HFF-Myc (cell line): Measurements from ENCODE around the gene TTLL6.
"Not testable (repeated sequence)": the region's sequence is repeated elsewhere in the genome, so short reads cannot be mapped to it uniquely, and the experiment has no call there.

Experiments used
- DNase-seq: peaks from one replicate; pipeline ENCODE4 v3.0.0-alpha.2; 2011; ENCODE audit warnings: low read depth; ENCODE audit errors: extremely low read depth
- H3K4me3 ChIP-seq: replicated peaks from 2 replicates; pipeline ENCODE4 v1.5.1; 2011; ENCODE audit warnings: low read depth, mild to moderate bottlenecking, control low read depth, low read length
- TF ChIP-seq, protein P1 (sequence below): IDR thresholded peaks from 2 replicates; pipeline ENCODE4 v1.5.1; 2012; ENCODE audit warnings: mild to moderate bottlenecking, low read depth, low read length, control low read depth; ENCODE audit errors: missing control alignments

TTLL6 gene

DNA sequence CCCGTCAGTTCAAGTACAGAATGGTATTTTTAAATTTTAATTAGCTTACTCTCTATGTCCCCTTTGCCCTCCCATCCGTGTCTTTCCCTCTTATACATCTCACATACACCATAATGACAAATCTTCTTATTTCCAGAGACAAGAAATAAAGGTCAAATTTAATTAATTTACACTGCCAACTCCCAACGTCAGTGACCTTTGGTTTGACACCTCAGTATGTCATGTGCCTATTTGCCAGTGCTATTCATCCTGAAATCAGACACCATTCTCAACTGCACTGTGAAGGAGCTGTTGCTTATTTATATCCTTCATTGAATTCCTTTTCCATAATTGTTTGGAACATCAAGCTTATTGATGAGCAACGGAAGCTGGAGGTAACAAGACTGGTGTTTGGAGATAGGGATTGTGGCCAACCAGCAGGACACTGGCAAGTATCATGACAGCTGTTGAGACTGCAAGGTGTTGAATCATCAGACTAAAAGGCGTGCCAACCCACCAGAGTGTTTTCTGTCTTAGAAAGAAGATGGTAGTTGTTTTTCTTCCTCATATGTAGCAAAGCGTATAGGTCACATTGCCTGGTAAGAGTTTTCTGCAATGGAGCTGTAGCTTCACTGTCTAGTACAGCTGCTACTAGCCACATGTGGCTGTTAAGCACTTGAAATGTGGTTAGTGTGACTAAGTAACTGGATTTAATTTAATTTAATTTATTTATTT is 26.3 kb upstream of the TTLL6 start:
- DNase-seq = no peak
- TF ChIP-seq, protein P1, sequence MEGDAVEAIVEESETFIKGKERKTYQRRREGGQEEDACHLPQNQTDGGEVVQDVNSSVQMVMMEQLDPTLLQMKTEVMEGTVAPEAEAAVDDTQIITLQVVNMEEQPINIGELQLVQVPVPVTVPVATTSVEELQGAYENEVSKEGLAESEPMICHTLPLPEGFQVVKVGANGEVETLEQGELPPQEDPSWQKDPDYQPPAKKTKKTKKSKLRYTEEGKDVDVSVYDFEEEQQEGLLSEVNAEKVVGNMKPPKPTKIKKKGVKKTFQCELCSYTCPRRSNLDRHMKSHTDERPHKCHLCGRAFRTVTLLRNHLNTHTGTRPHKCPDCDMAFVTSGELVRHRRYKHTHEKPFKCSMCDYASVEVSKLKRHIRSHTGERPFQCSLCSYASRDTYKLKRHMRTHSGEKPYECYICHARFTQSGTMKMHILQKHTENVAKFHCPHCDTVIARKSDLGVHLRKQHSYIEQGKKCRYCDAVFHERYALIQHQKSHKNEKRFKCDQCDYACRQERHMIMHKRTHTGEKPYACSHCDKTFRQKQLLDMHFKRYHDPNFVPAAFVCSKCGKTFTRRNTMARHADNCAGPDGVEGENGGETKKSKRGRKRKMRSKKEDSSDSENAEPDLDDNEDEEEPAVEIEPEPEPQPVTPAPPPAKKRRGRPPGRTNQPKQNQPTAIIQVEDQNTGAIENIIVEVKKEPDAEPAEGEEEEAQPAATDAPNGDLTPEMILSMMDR = no peak

DNA sequence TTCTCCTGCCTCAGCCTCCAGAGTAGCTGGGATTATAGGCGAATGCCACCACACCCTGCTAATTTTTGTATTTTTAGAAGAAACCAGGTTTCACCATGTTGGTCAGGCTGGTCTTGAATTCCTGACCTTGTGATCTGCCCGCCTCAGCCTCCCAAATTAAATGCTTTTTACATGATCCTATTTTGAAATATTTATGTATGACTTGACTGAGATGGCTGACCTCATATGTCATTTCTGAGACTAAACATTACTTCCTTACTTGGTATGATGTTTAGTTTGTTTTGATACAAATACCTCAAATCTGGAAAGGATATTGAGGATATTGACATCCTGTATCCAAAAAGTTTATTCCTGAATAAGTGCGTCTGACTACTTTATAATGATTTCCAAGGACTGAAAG is 25.7 kb upstream of the TTLL6 start:
- H3K4me3 ChIP-seq = no peak overlapping the region
- DNase-seq = no peak
- TF ChIP-seq, protein P1 = no peak

More for the DNA sequence above, 26.3 kb upstream of the TTLL6 start:
- H3K4me3 ChIP-seq = no peak overlapping the region

DNA sequence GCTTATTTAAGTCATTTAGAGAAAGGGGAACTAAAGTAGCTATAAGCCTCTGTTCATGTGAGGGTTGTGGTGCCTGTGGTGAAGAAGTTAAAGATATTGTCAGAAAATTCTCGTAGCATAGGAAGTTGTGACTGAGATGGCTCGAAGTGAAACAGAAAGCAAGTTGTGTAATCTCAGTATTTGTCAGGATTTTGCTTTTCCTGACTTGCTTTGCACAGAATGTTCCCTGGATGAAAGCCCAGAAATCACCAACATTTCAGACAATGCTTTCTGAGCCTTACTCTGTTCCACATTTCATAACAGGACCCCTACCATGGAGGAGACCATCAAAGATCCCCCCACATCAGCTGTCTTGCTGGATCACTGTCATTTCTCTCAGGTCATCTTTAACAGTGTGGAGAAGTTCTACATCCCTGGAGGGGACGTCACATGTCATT is 24.4 kb upstream of the TTLL6 start:
- no peak overlapping the region; the same call in 1 of the 2 replicates for H3K4me3 ChIP-seq
- TF ChIP-seq, protein P1 = no peak
- DNase-seq = no peak

DNA sequence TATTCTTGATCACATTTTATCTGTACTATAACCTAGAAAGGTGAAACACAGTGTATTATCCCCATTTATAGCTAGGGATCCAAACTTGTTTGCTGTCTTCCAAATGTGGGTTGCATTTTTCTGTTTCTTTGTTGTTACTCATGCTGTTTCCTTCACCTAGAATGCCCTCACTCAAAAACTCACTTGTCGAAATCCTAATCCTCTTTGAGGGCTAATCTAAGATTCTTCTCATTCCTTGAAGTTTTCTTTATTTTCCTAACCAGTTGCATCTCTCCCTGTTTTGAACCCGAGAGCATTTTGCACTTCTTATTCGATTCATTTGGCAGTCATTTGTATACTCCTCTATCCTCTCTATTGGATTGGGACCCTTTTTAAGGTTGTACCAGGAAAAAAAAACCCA is 23.4 kb upstream of the TTLL6 start:
- H3K4me3 ChIP-seq = no peak overlapping the region
- no peak for DNase-seq
- TF ChIP-seq, protein P1 = no peak

DNA sequence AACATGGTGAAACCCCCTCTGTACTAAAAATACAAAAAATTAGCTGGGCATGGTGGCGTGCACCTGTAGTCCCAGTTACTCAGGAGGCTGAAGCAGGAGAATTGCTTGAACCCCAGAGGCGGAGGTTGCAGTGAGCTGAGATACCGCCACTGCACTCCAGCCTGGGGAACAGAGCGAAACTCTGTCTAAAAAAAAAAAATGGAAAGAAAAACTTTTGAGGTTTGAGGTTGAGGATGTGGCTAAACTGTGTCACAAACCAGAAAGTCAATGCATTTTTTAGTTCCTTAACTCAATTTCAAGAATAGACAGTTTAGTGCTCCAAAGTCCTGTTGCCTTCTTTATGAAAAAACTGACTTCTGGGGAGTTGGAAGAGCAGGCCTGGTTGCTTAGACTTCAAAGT is 20.4 kb upstream of the TTLL6 start:
- not testable (repeated sequence) for H3K4me3 ChIP-seq, DNase-seq

DNA sequence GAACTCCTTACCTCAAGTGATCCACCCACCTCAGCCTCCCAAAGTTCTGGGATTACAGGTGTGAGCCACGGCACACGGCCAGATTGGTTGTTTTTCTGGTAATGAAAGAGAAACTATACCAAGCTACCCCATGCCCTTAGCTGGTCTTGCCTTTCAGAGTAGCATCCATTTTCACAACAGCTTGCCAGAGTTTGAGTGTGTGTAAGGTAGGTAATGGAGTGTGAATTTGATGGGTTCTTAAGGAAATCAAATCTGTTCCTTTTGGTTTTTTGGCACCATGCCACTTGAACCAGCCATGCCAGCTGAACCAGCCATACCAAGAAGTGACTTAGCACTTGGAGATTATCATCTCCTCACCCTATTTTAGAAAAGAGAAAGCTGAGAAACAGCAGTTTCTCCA is 18.9 kb upstream of the TTLL6 start:
- no peak overlapping the region for H3K4me3 ChIP-seq
- DNase-seq = no peak
- TF ChIP-seq, protein P1 = no peak

DNA sequence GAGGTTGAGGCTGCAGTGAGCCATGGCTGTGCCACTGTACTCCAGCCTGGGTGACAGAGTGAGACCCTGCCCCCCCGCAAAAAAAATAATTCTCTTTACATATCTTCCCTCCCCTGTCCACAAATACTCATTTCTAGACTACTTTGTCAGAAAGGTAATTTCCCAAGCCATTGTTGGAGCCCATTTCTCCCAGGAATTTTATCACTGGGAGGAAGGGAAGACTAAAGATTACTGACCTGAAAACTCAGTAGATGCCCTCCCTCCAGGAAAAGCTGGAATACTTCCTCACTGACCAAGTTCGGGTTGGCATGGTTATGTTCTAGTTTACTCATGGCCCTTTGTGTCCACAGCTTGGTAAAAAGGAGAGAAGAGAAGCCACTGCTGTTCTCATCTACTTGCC is 17.9 kb upstream of the TTLL6 start:
- no peak overlapping the region for H3K4me3 ChIP-seq
- TF ChIP-seq, protein P1 = no peak
- no peak for DNase-seq
